GM13976 (cell line): ENCODE results near the gene SPTBN4.

Experiments
- DNase-seq: peaks from one replicate; pipeline ENCODE4 v3.0.0; 2012; ENCODE audit warnings: low spot score
- in situ Hi-C: fragments of 300-500 bp; cut with MboI; formaldehyde crosslinking; loops from one replicate; pipeline ENCODE4 v1.12.0; 2022; ENCODE audit warnings: low sequenced_read_pairs, mixed read lengths, inconsistent platforms; ENCODE audit not compliant: unreplicated experiment
- TF ChIP-seq, protein P1 (sequence below): IDR thresholded peaks from 2 replicates; pipeline ENCODE4 v1.5.1; 2012; ENCODE audit warnings: borderline replicate concordance, mild to moderate bottlenecking; ENCODE audit not compliant: insufficient read depth; ENCODE audit errors: extremely low read depth, missing control alignments, control extremely low read depth

The SPTBN4 gene

DNA sequence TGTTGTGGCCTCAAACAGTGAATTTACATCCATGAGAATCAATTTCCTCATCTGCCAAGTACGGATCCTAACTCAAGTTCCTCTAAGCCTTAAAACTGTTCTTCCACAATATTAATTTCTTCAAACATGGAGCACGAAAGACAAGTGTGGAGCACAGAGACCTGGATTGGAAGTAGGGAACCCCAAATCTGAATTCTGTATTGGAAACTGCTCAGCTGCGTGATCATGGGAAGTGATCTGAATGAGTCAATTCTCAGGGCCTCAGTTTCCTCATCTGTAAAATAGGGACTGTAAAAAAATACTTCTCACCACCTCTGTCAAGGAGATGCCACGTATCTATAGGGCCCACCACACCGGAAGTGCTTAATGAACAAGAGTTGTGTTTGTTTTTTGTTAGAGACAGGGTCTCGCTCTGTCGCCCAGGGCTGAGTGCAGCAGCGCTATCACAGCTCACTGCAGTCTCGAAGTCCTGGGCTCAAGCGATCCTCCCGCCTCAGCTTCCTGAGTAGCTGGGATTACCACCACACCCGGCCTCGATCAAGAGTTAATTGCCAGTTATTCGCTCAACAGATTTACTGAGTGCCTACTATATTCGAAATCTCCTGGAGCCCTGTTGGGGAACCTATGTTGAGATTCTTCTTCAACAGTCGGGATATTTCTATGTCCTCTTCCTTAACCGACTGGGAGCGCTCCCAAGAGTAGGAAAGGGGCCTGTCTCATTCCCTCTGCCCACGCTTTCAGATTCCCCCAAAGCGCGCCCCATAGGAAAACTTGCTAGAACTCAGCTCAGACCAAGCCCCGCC is 24.3 kb upstream of the SPTBN4 start:
- TF ChIP-seq, protein P1, sequence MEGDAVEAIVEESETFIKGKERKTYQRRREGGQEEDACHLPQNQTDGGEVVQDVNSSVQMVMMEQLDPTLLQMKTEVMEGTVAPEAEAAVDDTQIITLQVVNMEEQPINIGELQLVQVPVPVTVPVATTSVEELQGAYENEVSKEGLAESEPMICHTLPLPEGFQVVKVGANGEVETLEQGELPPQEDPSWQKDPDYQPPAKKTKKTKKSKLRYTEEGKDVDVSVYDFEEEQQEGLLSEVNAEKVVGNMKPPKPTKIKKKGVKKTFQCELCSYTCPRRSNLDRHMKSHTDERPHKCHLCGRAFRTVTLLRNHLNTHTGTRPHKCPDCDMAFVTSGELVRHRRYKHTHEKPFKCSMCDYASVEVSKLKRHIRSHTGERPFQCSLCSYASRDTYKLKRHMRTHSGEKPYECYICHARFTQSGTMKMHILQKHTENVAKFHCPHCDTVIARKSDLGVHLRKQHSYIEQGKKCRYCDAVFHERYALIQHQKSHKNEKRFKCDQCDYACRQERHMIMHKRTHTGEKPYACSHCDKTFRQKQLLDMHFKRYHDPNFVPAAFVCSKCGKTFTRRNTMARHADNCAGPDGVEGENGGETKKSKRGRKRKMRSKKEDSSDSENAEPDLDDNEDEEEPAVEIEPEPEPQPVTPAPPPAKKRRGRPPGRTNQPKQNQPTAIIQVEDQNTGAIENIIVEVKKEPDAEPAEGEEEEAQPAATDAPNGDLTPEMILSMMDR, result no peak
- DNase-seq, result no peak
- in situ Hi-C loops, result no loop called here

DNA sequence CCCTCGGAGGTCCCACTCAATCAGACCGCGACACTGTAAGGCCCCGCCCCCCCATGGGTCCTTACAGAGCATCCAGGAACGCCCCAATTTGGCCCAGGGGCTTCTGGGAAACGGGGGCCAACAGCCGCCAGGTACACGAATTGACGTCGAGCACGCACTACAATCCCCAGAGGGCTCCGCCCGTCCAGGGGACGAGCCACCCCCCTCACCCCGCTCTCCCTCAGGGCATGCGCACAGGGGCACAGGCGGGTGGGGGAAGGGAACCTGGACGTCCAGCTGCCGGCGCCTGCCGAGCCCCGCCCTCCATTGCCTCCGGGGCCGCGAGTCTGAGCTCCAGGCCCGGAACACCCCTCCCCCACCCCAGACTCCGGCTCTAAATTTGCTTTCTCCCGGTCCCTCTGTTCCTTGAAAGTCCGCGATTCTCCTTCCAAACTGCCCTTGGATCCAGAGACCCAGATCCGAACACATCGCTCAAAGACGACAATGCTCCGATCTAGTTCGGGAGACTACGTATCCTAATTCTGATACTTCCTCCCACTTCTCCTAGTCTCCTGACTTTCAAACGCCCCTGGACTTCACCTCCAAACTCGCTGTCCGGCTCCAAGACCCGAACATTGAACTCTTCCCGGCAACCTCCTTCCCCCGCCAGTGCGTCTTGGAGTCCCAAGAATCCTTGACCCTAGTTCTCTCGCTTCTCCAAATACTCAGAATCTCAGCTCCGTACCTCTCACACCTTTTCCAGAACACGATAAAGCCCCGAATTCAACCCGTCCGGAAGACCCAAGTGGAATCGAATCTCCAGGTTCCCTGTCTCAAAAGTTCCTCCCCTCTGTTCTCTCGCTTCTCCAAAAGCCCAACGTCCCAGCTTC is 23.4 kb upstream of the SPTBN4 start:
- in situ Hi-C loops, result no loop called here
- TF ChIP-seq, protein P1, result no peak

DNA sequence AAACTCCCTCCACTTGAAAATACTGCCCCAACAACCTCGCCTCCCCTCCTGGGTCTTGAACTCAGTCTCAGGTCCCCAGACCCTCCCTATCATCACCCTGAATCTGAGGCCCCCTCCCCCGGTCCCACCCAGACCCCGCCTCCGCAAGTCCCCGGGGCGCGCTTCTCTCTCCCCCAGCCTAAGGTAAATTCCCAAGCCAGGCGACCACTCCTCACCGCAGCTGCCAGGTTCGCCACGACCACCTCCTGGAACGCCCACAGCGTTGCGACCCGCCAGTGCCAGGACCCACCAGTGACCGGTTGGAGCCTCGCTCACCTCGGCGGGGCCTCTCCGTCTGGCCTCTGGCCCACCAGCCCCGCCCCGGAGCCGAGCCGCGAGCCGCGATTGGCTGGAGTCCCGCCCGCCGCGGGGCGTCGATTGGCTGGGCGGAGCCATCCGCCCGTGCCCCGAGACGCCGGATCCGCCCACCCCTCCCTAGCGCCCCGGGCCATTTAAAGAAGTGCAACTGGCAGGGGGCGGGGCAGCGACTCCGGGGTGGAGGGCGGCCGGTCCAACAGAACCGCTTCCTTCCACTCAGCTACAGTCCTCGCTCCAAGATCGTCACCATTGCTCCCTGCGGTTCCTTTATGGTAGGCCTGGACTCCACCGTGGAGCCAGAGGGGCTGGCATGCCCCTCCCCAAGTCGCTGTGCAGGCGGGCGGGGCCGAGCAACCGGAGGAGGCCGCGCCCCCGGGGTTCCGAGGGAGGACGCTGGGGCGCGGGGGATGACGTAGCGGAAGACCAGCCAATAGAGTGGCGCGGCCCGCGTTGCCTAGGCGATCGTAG is 22.6 kb upstream of the SPTBN4 start, which contains the start of gene SERTAD3:
SERTAD3 (minus strand) TSS at position 336 of the 825 bp plus-strand sequence. CDS start 2,255 bp downstream, outside the sequence.
- DNase-seq, result peak; percentile 97
- in situ Hi-C loops, result no loop called here
- TF ChIP-seq, protein P1, result no peak

More for the DNA sequence above, 23.4 kb upstream of the SPTBN4 start:
- peak; percentile 98 for DNase-seq

DNA sequence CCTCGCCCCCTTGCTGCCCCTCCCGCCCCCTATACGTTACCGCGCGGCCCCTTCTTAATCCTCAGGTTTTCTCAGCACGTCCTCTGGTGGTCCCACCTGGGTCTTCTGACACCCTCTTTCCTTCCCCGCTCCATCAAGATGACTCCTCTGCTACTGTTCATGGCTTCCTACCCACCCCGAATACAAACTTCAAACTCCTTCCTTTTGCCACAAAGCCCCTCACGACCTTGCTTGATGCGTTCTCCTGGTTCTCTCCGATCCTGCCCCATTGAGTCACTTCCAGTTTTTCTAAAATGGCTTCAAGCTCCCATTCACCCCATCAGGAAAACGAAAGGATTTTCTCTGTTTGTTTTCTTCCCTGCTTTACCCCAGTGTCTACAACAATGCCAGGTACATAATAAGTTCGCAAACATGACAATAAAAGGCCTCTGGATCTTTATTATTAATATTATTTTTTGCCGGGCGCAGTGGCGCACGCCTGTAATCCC is 21.9 kb upstream of the SPTBN4 start:
- in situ Hi-C loops, result no loop called here
- DNase-seq, result no peak
- TF ChIP-seq, protein P1, result no peak

DNA sequence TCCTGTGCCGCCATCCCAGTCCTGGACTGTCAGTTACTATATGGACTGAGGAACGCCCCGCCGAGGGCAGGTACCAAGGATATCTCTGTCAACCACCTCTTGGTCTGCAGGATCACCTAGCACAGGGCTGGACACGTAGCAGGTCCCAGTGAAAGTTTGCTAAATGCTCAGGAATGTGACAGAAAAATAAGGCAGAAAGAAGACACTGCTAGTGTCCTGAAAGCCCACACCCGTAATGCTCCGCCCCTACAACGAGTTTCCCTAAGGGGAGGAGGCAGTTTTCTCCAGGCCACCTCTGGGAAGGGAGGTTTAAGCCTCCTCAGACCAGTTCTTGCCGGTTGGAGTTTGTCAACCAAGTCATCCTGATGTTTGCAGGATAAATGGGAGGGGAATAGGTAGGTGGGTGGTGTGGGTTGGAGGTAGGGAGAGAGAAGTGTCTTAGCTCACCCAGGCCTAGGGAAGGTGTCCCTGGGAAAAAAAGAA is 21.0 kb upstream of the SPTBN4 start:
- TF ChIP-seq, protein P1, result no peak
- no peak for DNase-seq
- in situ Hi-C loops, result no loop called here
